Measurements from ENCODE around the gene PRR22.

PRR22 gene

DNA sequence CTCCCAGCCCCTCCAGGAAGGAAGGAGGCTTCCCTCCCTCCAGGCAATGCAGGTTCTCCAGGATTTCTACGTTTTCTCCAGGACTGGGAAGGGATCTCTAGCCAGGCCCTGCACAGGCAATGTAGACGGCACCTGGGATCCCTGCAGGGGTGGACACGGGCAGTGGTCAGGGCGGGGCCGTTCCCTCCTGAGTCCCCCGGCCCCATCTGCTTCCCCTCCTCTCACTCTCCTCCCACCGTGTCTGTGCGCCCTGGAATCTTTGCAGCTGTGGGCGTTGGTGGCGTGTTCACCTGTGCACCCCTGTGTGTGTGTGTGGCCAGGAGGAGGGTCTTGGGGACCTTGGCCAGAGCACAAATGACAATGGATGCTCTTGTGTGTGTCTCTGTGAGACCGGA lies 30.3 kb upstream of the PRR22 start:
- Histone ChIP-seq H3K4me3 (replicated peaks; ENCODE audit: insufficient read depth, low read length) (no peak overlapping the region), H3K27me3 (ENCODE audit: insufficient read depth, poor library complexity, severe bottlenecking) (peaks cover 6% of the 10 kb centered on the region), H3K27ac (replicated peaks) (no peak overlapping the region)
- DNase-seq (ENCODE audit: low read depth in 1 of 2, low spot score in 1 of 2) = no peak
- TF ChIP-seq GABPA (IDR thresholded peaks at IDR 0.05; ENCODE audit: low read depth) (no peak), SPI1 (IDR thresholded peaks at IDR 0.05; ENCODE audit: borderline replicate concordance, low read depth) (no peak), REST (IDR thresholded peaks at IDR 0.05; ENCODE audit: insufficient replicate concordance, low read depth) (no peak)

GRCh38 chr19:5814123-5814851 lies 29.7 kb upstream of the PRR22 start:
- TF ChIP-seq, protein P1, sequence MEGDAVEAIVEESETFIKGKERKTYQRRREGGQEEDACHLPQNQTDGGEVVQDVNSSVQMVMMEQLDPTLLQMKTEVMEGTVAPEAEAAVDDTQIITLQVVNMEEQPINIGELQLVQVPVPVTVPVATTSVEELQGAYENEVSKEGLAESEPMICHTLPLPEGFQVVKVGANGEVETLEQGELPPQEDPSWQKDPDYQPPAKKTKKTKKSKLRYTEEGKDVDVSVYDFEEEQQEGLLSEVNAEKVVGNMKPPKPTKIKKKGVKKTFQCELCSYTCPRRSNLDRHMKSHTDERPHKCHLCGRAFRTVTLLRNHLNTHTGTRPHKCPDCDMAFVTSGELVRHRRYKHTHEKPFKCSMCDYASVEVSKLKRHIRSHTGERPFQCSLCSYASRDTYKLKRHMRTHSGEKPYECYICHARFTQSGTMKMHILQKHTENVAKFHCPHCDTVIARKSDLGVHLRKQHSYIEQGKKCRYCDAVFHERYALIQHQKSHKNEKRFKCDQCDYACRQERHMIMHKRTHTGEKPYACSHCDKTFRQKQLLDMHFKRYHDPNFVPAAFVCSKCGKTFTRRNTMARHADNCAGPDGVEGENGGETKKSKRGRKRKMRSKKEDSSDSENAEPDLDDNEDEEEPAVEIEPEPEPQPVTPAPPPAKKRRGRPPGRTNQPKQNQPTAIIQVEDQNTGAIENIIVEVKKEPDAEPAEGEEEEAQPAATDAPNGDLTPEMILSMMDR (IDR thresholded peaks at IDR 0.05; ENCODE audit: insufficient read depth, low read length) = no peak
- no peak for TF ChIP-seq REST (IDR thresholded peaks at IDR 0.05; ENCODE audit: insufficient replicate concordance, low read depth)
- peaks cover 6% of the 10 kb centered on the region for H3K27me3 ChIP-seq (ENCODE audit: insufficient read depth, poor library complexity, severe bottlenecking)

DNA sequence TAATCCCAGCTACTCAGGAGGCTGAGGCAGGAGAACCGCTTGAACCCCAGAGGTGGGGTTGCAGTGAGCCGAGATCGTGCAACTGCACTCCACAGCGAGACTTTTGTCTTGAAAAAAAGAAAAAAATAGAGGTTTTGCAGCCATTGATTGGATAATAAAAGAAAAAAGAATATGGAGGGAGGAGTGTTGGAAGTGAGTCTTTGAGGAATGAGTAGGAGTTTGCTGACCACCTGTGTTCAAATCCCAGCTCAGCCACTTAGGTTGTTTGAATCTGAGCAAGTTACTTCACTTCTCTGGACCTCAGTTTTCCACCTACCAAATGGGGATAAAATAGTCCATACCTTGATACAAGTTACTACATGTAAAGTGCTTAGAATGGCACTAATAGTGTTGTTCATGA lies 26.6 kb upstream of the PRR22 start:
- H3K27me3 ChIP-seq (ENCODE audit: insufficient read depth, poor library complexity, severe bottlenecking) = peaks cover 9% of the 10 kb centered on the region
- no peak overlapping the region for H3K4me3 ChIP-seq (replicated peaks; ENCODE audit: insufficient read depth, low read length)
- no peak overlapping the region for H3K27ac ChIP-seq (replicated peaks)
- no peak for TF ChIP-seq POLR2AphosphoS5 (IDR thresholded peaks at IDR 0.05; ENCODE audit: low read depth)
- no peak for DNase-seq (ENCODE audit: low read depth in 1 of 2, low spot score in 1 of 2)

More at GRCh38 chr19:5814123-5814851, 29.7 kb upstream of the PRR22 start:
- Histone ChIP-seq H3K27ac (replicated peaks) (no peak overlapping the region), H3K4me3 (replicated peaks; ENCODE audit: insufficient read depth, low read length) (no peak overlapping the region)
- no peak for DNase-seq (ENCODE audit: low read depth in 1 of 2, low spot score in 1 of 2)

- Histone ChIP-seq H3K27ac (replicated peaks) (peak overlapping the region; percentile 23; the same call in 1 of the 2 replicates), H3K4me3 (replicated peaks; ENCODE audit: insufficient read depth, low read length) (no peak overlapping the region), H3K27me3 (ENCODE audit: insufficient read depth, poor library complexity, severe bottlenecking) (peaks cover 17% of the 10 kb centered on the region)
- TF ChIP-seq, protein P1 (IDR thresholded peaks at IDR 0.05; ENCODE audit: insufficient read depth, low read length) = no peak
- TF ChIP-seq REST (IDR thresholded peaks at IDR 0.05; ENCODE audit: insufficient replicate concordance, low read depth) (no peak), SPI1 (IDR thresholded peaks at IDR 0.05; ENCODE audit: borderline replicate concordance, low read depth) (no peak), GABPA (IDR thresholded peaks at IDR 0.05; ENCODE audit: low read depth) (no peak)
- no peak for DNase-seq (ENCODE audit: low read depth in 1 of 2, low spot score in 1 of 2)
Observed at GRCh38 chr19:5809469-5809868, 24.9 kb upstream of the PRR22 start.

All from HL-60 (cell line).